ENCODE data around the gene DAAM2. TPM values are rescaled to one million over a fixed set of nuclear protein-coding genes. Genes with fewer than 3 reads are reported as not detected.

DAAM2 gene
- total RNA-seq, 2 experiments from 2014 or later = not detected

GRCh38 chr6:39903656-39904055, 111.5 kb downstream of the DAAM2 start:
- DNase-seq (no peak), ATAC-seq (ENCODE audit: poor library complexity) (no peak)
- Mint-ChIP-seq H3K4me3 (no peak overlapping the region), H3K27me3 (no peaks in the 10 kb centered on the region), H3K9me3 (no peaks in the 10 kb centered on the region), H3K4me1 (ENCODE audit: low read depth) (no peaks in the 10 kb centered on the region), H3K36me3 (ENCODE audit: low read depth) (no peaks in the 10 kb centered on the region), H3K27ac (no peak overlapping the region)
- H3K4me1 ChIP-seq (ENCODE audit: insufficient read depth, low read length) = no peaks in the 10 kb centered on the region
- H3K36me3 ChIP-seq (ENCODE audit: insufficient read depth, low read length) = no peaks in the 10 kb centered on the region
- no peaks in the 10 kb centered on the region for H3K27me3 ChIP-seq (ENCODE audit: control insufficient read depth in 1 of 2, insufficient read depth in 2 of 2, low read length in 2 of 2)
- ChIA-PET CTCF (no interaction called here), POLR2A (no interaction called here)
- peaks cover 0 to 6% of the 10 kb centered on the region in 2 experiments for H3K9me3 ChIP-seq (ENCODE audit: control insufficient read depth in 1 of 2, insufficient read depth in 1 of 2, low read length in 2 of 2)
- no peak overlapping the region for H3K27ac ChIP-seq (ENCODE audit: low read depth in 1 of 2, low read length in 2 of 2)
- TF ChIP-seq CTCF (IDR thresholded peaks at IDR 0.05) = no peak
- intact Hi-C loops (cut with DNase I, micrococcal nuclease) = no loop called here
- H3K4me3 ChIP-seq (ENCODE audit: low read length) = no peak overlapping the region

GRCh38 chr6:39904946-39905639, 112.9 kb downstream of the DAAM2 start:
- intact Hi-C loops (cut with DNase I, micrococcal nuclease) = no loop called here
- Mint-ChIP-seq H3K36me3 (ENCODE audit: low read depth) (no peaks in the 10 kb centered on the region), H3K4me1 (ENCODE audit: low read depth) (no peaks in the 10 kb centered on the region), H3K27ac (no peak overlapping the region), H3K27me3 (no peaks in the 10 kb centered on the region), H3K4me3 (no peak overlapping the region), H3K9me3 (no peaks in the 10 kb centered on the region)
- Histone ChIP-seq H3K36me3 (ENCODE audit: insufficient read depth, low read length) (no peaks in the 10 kb centered on the region), H3K4me1 (ENCODE audit: insufficient read depth, low read length) (no peaks in the 10 kb centered on the region), H3K9me3 (ENCODE audit: control insufficient read depth in 1 of 2, insufficient read depth in 1 of 2, low read length in 2 of 2) (peaks cover 0 to 5% of the 10 kb centered on the region in 2 experiments), H3K4me3 (ENCODE audit: low read length) (no peak overlapping the region), H3K27ac (ENCODE audit: low read depth in 1 of 2, low read length in 2 of 2) (no peak overlapping the region), H3K27me3 (ENCODE audit: control insufficient read depth in 1 of 2, insufficient read depth in 2 of 2, low read length in 2 of 2) (no peaks in the 10 kb centered on the region)
- POLR2A ChIA-PET = no interaction called here
- no peak for TF ChIP-seq CTCF (IDR thresholded peaks at IDR 0.05)
- CTCF ChIA-PET = no interaction called here
- DNase-seq (no peak), ATAC-seq (ENCODE audit: poor library complexity) (no peak)

- H3K36me3 Mint-ChIP-seq (ENCODE audit: low read depth) = no peaks in the 10 kb centered on the region
- Histone ChIP-seq H3K4me1 (ENCODE audit: insufficient read depth, low read length) (no peaks in the 10 kb centered on the region), H3K9me3 (ENCODE audit: control insufficient read depth in 1 of 2, insufficient read depth in 1 of 2, low read length in 2 of 2) (peaks cover 0 to 5% of the 10 kb centered on the region in 2 experiments), H3K36me3 (ENCODE audit: insufficient read depth, low read length) (no peaks in the 10 kb centered on the region), H3K4me3 (ENCODE audit: low read length) (no peak overlapping the region), H3K27me3 (ENCODE audit: control insufficient read depth in 1 of 2, insufficient read depth in 2 of 2, low read length in 2 of 2) (no peaks in the 10 kb centered on the region), H3K27ac (ENCODE audit: low read depth in 1 of 2, low read length in 2 of 2) (no peak overlapping the region)
- H3K4me1 Mint-ChIP-seq (ENCODE audit: low read depth) = no peaks in the 10 kb centered on the region
- no peaks in the 10 kb centered on the region for H3K9me3 Mint-ChIP-seq
- H3K4me3 Mint-ChIP-seq = no peak overlapping the region
- H3K27ac Mint-ChIP-seq = no peak overlapping the region
- ATAC-seq (ENCODE audit: poor library complexity) = no peak
- ChIA-PET CTCF (no interaction called here), POLR2A (no interaction called here)
- no peaks in the 10 kb centered on the region for H3K27me3 Mint-ChIP-seq
- TF ChIP-seq CTCF (IDR thresholded peaks at IDR 0.05) = no peak
- intact Hi-C loops (cut with DNase I, micrococcal nuclease) = no loop called here
- DNase-seq = no peak
Observed at GRCh38 chr6:39905640-39905975, 113.4 kb downstream of the DAAM2 start.
